ENCODE data around the gene ZNF483.

GRCh38 chr9:111502506-111502905 lies 22.5 kb upstream of the ZNF483 start:
- TF ChIP-seq RFX5 (IDR thresholded peaks at IDR 0.05; ENCODE audit: low read depth, low read length): no peak
- no peak for TF ChIP-seq CTCF (conservative IDR thresholded peaks at IDR 0.05; ENCODE audit: low read depth, low read length)
- no peak for TF ChIP-seq ELK1 (IDR thresholded peaks at IDR 0.05; ENCODE audit: borderline replicate concordance, low read depth, low read length)
- TF ChIP-seq RCOR1 (IDR thresholded peaks at IDR 0.05; ENCODE audit: insufficient replicate concordance, low read length): no peak
- no peak for TF ChIP-seq BHLHE40 (IDR thresholded peaks at IDR 0.05; ENCODE audit: low read depth, low read length)
- no peak for TF ChIP-seq POLR2A (IDR thresholded peaks at IDR 0.05; ENCODE audit: low read depth, low read length)
- TF ChIP-seq FOS (IDR thresholded peaks at IDR 0.05; ENCODE audit: low read depth, low read length): no peak

Measured in IMR-90 (cell line).